WTC11 (cell line): ENCODE measurements around the gene ADIPOQ. TPM values are rescaled to one million over a fixed set of nuclear protein-coding genes. Genes with fewer than 3 reads are reported as not detected.

Source experiments
- ATAC-seq: fragments of 200-7000 bp; cut with Tn5 transposase; 2 replicates; pipeline ENCODE4 v1.10.0; 2021; ENCODE audit warnings: mild to moderate bottlenecking, moderate library complexity
- CTCF ChIA-PET: fragments of 300-600 bp; sonication (Branson Sonifier 250); formaldehyde crosslinking; loops from one replicate; lab custom pipeline; 2021; ENCODE audit warnings: antibody characterized with exemption; lab: Charles Lee
- POLR2A ChIA-PET: fragments of 350-600 bp; sonication (Branson Sonifier 250); formaldehyde crosslinking; loops from one replicate; lab custom pipeline; 2021; ENCODE audit warnings: antibody characterized with exemption; lab: Charles Lee
- DNase-seq: peaks from one replicate; pipeline ENCODE4 v3.0.0; 2021; ENCODE audit warnings: low spot score
- H3K27ac Mint-ChIP-seq: 2 replicates; pipeline ENCODE4 v1.8.0; 2021; ENCODE audit warnings: mixed read lengths
- H3K27me3 Mint-ChIP-seq: 2 replicates; pipeline ENCODE4 v1.8.0; 2021; ENCODE audit warnings: low read depth, mild to moderate bottlenecking, moderate library complexity, mixed read lengths
- H3K36me3 Mint-ChIP-seq: 2 replicates; pipeline ENCODE4 v1.8.0; 2021; ENCODE audit warnings: mixed read lengths
- H3K4me1 Mint-ChIP-seq: 2 replicates; pipeline ENCODE4 v1.8.0; 2022; ENCODE audit warnings: mixed read lengths
- H3K4me3 Mint-ChIP-seq: 2 replicates; pipeline ENCODE4 v1.8.0; 2021; ENCODE audit warnings: mild to moderate bottlenecking, moderate library complexity, mixed read lengths
- H3K9me3 Mint-ChIP-seq: 2 replicates; pipeline ENCODE4 v1.8.0; 2021; ENCODE audit warnings: mixed read lengths
- AFF4 ChIP-seq: sonication (generic); formaldehyde crosslinking; IDR thresholded peaks from 2 replicates; pipeline ENCODE4 v1.8.1; 2023; ENCODE audit warnings: mild to moderate bottlenecking, missing genetic modification reagents, borderline replicate concordance
- ATF1 ChIP-seq: sonication (generic); formaldehyde crosslinking; IDR thresholded peaks from 2 replicates; pipeline ENCODE4 v1.8.1; 2023; ENCODE audit warnings: mild to moderate bottlenecking, moderate library complexity, missing genetic modification reagents
- ELF4 ChIP-seq: sonication (generic); formaldehyde crosslinking; IDR thresholded peaks from 2 replicates; pipeline ENCODE4 v1.8.1; 2022; ENCODE audit warnings: low read depth, mild to moderate bottlenecking, moderate library complexity, missing genetic modification reagents
- FOXK1 ChIP-seq: sonication (generic); formaldehyde crosslinking; IDR thresholded peaks from 2 replicates; pipeline ENCODE4 v1.8.0; 2022; ENCODE audit warnings: mild to moderate bottlenecking, moderate library complexity, missing genetic modification reagents
- GABPB1 ChIP-seq: sonication (generic); formaldehyde crosslinking; IDR thresholded peaks from 2 replicates; pipeline ENCODE4 v1.8.1; 2023; ENCODE audit warnings: mild to moderate bottlenecking, missing genetic modification reagents
- HMGXB4 ChIP-seq: sonication (generic); formaldehyde crosslinking; IDR thresholded peaks from 2 replicates; pipeline ENCODE4 v1.8.1; 2023; ENCODE audit warnings: mild to moderate bottlenecking, moderate library complexity, missing genetic modification reagents
- JUN ChIP-seq: sonication (generic); formaldehyde crosslinking; IDR thresholded peaks from 2 replicates; pipeline ENCODE4 v1.8.0; 2023; ENCODE audit warnings: mild to moderate bottlenecking, missing genetic modification reagents
- MYBL2 ChIP-seq: sonication (generic); formaldehyde crosslinking; IDR thresholded peaks from 2 replicates; pipeline ENCODE4 v1.8.1; 2023; ENCODE audit warnings: mild to moderate bottlenecking, moderate library complexity, missing genetic modification reagents
- NFATC4 ChIP-seq: fragments of 250-450 bp; sonication (Bioruptor Pico); IDR thresholded peaks from 2 replicates; pipeline ENCODE4 v1.9.0; 2021; ENCODE audit warnings: mild to moderate bottlenecking
- NR3C1 ChIP-seq: sonication (generic); formaldehyde crosslinking; conservative IDR thresholded peaks from 2 replicates; pipeline ENCODE4 v1.8.1; 2023; ENCODE audit warnings: low read depth, mild to moderate bottlenecking, missing genetic modification reagents
- SMAD4 ChIP-seq: sonication (generic); formaldehyde crosslinking; IDR thresholded peaks from 2 replicates; pipeline ENCODE4 v1.8.0; 2022; ENCODE audit warnings: mild to moderate bottlenecking, missing genetic modification reagents
- SOX15 ChIP-seq: fragments of 250-450 bp; sonication (Bioruptor Pico); IDR thresholded peaks from 2 replicates; pipeline ENCODE4 v1.9.0; 2021; ENCODE audit warnings: mild to moderate bottlenecking
- USF1 ChIP-seq: sonication (generic); formaldehyde crosslinking; IDR thresholded peaks from 2 replicates; pipeline ENCODE4 v1.8.0; 2022; ENCODE audit warnings: mild to moderate bottlenecking, missing genetic modification reagents
- ZNF671 ChIP-seq: fragments of 250-450 bp; sonication (Bioruptor Pico); IDR thresholded peaks from 2 replicates; pipeline ENCODE4 v1.8.0; 2021; ENCODE audit warnings: mild to moderate bottlenecking
- total RNA-seq: library from RNA; stranded (reverse); gene quantifications from 3 replicates; pipeline ENCODE4 v1.2.3, GENCODE V29; 2021

The ADIPOQ gene
- total RNA-seq, 1 experiment from 2014 or later: not detected

- ChIA-PET CTCF (no interaction called here), POLR2A (no interaction called here)
- H3K27me3 Mint-ChIP-seq: peaks cover 23% of the 10 kb centered on the region
- DNase-seq (no peak), ATAC-seq (peak; percentile 88)
- no peak overlapping the region for H3K27ac Mint-ChIP-seq
- peaks cover 22% of the 10 kb centered on the region for H3K36me3 Mint-ChIP-seq
- peak overlapping the region; percentile 9; the same call in 1 of the 2 replicates for H3K4me3 Mint-ChIP-seq
- H3K4me1 Mint-ChIP-seq: peaks cover 52% of the 10 kb centered on the region
- H3K9me3 Mint-ChIP-seq: peaks cover 13% of the 10 kb centered on the region
- TF ChIP-seq ZNF671 (no peak), SOX15 (no peak), GABPB1 (no peak), AFF4 (CRISPR knock-in tag) (no peak)
Measured at GRCh38 chr3:186896875-186897274, 54.4 kb downstream of the ADIPOQ start.

GRCh38 chr3:186901135-186901734 lies 58.7 kb downstream of the ADIPOQ start:
- ATAC-seq: no peak

More at GRCh38 chr3:186901135-186901734, 58.7 kb downstream of the ADIPOQ start:
- TF ChIP-seq USF1 (CRISPR knock-in tag): no peak
- TF ChIP-seq JUN (CRISPR knock-in tag): no peak
- no peak for TF ChIP-seq SMAD4
- TF ChIP-seq FOXK1 (CRISPR knock-in tag): no peak
- TF ChIP-seq HMGXB4 (CRISPR knock-in tag): no peak
- TF ChIP-seq ATF1 (CRISPR knock-in tag): no peak
- TF ChIP-seq AFF4 (CRISPR knock-in tag): no peak
- no peak for TF ChIP-seq NFATC4 (CRISPR knock-in tag)
- TF ChIP-seq ELF4 (CRISPR knock-in tag): no peak
- TF ChIP-seq NR3C1 (CRISPR knock-in tag): no peak
- TF ChIP-seq MYBL2 (CRISPR knock-in tag): no peak
- H3K4me3 Mint-ChIP-seq: no peak overlapping the region
- CTCF ChIA-PET: no interaction called here
- POLR2A ChIA-PET: interaction anchor here (0.5 kb wide), 1 partner anchor 180 kb away, joined by 3 read pairs; no protein-coding TSS in a partner anchor
- H3K27ac Mint-ChIP-seq: no peak overlapping the region
- peaks cover 6% of the 10 kb centered on the region for H3K36me3 Mint-ChIP-seq
- H3K27me3 Mint-ChIP-seq: peaks cover 6% of the 10 kb centered on the region
- H3K9me3 Mint-ChIP-seq: peaks cover 19% of the 10 kb centered on the region
- DNase-seq: no peak
- peaks cover 33% of the 10 kb centered on the region for H3K4me1 Mint-ChIP-seq
